Nephron progenitor cell (in vitro differentiated cells): ENCODE results near the gene ALG9.
A peak's percentile ranks its signal among the peaks of the same experiment; 100 is the strongest.

Experiments
- DNase-seq: peaks from one replicate; pipeline ENCODE4 v3.0.0; 2021
- H3K27ac Mint-ChIP-seq: 2 replicates; pipeline ENCODE4 v1.8.0; 2021; ENCODE audit warnings: mild to moderate bottlenecking, moderate library complexity, mixed read lengths
- H3K27me3 Mint-ChIP-seq: 2 replicates; pipeline ENCODE4 v1.8.0; 2021; ENCODE audit warnings: mild to moderate bottlenecking, low read depth, mixed read lengths; ENCODE audit not compliant: poor library complexity
- H3K36me3 Mint-ChIP-seq: 2 replicates; pipeline ENCODE4 v1.8.0; 2021; ENCODE audit warnings: low read depth, mixed read lengths
- H3K4me1 Mint-ChIP-seq: 2 replicates; pipeline ENCODE4 v1.8.0; 2021; ENCODE audit warnings: mixed read lengths
- H3K4me3 Mint-ChIP-seq: 2 replicates; pipeline ENCODE4 v1.8.0; 2021; ENCODE audit warnings: mild to moderate bottlenecking, moderate library complexity, mixed read lengths
- H3K9me3 Mint-ChIP-seq: 2 replicates; pipeline ENCODE4 v1.8.0; 2021; ENCODE audit warnings: mild to moderate bottlenecking, moderate library complexity, mixed read lengths
- TF ChIP-seq, protein P1 (sequence below): fragments of 200-600 bp; sonication (generic); IDR thresholded peaks from 2 replicates; pipeline ENCODE4 v1.5.0; 2021; ENCODE audit warnings: antibody characterized with exemption

The ALG9 gene

DNA sequence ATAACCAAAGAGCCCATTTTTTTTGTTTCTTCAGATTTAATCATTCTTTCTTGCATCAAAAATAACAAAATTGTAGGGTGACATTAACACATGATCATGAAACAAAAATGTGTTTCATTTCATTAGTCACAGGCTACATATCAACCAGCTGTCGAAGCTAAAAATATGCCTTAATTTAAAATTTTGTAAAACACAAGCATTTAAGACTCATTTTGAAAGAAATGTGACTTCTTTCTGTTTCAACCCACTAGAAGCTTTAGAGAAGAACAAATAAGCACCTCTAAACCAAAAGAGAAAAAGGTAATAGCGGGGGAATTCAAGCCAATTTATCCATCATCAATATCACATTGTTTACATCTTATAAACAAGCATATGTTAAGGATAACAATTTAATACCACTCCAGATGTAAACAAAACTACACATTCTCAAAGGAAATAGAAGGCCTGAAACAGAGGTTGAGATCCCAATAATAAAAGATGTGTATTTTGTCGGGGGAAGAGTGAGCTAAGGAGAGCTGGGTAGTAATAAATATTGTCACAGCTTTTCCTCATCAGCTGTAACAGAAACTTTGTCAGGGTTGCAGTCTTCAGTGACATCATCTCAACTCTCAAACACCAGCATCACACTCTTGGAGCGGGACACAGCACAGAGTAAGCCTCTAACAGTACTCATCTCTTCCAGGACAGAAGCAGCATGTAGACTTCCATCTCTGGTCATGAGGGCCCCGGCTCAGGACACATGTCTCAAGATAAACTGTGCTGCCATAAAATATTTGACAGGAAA lies 42.0 kb downstream of the ALG9 start:
- Mint-ChIP-seq H3K4me3 (no peak overlapping the region), H3K27ac (no peak overlapping the region), H3K36me3 (peaks cover 22% of the 10 kb centered on the region), H3K4me1 (peaks cover 4% of the 10 kb centered on the region), H3K9me3 (no peaks in the 10 kb centered on the region), H3K27me3 (no peaks in the 10 kb centered on the region)
- TF ChIP-seq, protein P1, sequence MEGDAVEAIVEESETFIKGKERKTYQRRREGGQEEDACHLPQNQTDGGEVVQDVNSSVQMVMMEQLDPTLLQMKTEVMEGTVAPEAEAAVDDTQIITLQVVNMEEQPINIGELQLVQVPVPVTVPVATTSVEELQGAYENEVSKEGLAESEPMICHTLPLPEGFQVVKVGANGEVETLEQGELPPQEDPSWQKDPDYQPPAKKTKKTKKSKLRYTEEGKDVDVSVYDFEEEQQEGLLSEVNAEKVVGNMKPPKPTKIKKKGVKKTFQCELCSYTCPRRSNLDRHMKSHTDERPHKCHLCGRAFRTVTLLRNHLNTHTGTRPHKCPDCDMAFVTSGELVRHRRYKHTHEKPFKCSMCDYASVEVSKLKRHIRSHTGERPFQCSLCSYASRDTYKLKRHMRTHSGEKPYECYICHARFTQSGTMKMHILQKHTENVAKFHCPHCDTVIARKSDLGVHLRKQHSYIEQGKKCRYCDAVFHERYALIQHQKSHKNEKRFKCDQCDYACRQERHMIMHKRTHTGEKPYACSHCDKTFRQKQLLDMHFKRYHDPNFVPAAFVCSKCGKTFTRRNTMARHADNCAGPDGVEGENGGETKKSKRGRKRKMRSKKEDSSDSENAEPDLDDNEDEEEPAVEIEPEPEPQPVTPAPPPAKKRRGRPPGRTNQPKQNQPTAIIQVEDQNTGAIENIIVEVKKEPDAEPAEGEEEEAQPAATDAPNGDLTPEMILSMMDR = no peak
- DNase-seq = no peak

DNA sequence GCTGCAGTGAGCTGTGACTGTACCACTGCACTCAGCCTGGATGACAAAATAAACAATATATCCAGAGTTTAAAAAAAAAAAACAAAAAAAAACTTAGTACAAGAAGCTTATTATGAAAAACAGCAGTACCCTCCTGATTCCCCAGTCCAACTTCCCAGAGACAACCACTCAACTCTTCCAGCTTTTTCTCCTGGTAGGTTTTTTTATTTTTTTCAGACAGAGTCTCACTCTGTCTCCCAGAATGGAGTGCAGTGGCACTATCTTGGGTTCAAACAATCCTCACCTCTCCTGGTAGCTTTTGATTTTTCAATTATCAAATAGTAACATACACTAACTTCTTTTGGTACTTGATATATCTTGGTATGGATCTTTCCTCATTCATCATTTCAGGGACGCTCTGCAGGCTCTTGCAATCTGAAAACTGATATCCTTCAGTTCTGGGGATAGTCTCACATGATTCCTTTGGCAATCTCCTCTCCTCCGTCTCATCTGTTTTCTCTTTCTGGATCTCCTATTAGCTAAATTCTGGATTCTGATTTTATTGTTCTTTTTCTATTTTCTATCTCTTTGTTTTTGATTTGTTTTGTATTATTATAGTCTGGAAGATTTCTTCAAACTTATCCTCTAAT lies 44.9 kb downstream of the ALG9 start:
- Mint-ChIP-seq H3K9me3 (no peaks in the 10 kb centered on the region), H3K36me3 (peaks cover 29% of the 10 kb centered on the region), H3K27me3 (no peaks in the 10 kb centered on the region), H3K27ac (peak overlapping the region; percentile 13), H3K4me1 (peaks cover 4% of the 10 kb centered on the region), H3K4me3 (no peak overlapping the region)
- DNase-seq = no peak
- TF ChIP-seq, protein P1 = no peak

DNA sequence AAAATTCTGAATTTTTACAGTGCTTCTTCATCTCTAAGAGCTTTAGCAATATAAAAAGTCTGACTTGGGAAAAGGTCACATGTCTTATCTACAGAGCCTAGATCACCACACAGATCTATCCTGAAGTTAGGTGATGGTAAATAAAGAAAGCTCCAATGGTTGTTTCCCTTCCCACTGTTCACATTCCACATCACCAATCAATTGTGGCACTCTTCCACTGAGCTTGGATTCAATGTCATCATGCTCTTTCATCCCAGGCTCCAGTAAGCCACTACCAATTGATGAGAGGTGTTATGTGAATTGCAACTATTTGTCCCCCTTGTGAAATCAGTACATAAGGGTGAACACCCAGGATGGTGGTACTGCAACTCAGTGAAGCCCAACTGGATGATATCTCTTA lies 47.8 kb downstream of the ALG9 start:
- TF ChIP-seq, protein P1 = no peak
- DNase-seq = no peak
- Mint-ChIP-seq H3K27me3 (no peaks in the 10 kb centered on the region), H3K36me3 (peaks cover 28% of the 10 kb centered on the region), H3K9me3 (no peaks in the 10 kb centered on the region), H3K4me1 (peaks cover 4% of the 10 kb centered on the region), H3K27ac (no peak overlapping the region), H3K4me3 (no peak overlapping the region)

DNA sequence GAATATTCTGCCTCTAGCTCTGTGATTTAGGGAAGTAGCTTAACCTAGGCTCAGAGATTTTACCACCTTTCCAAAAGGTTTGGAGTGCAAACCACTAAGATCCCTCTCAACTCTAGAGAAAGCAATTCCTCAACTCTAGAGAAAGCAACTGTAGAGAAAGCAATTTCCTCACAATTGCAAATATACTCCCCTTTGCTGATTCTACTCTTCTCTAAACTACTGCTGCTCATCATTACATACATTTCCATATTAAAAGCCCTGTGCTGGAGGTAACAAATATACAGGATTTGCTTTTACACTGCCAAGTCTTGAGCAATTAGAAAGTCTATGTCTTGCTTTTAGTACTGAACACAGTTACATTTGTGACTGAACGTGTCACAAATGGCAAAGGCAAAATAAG lies 48.2 kb downstream of the ALG9 start:
- H3K4me3 Mint-ChIP-seq = no peak overlapping the region
- H3K4me1 Mint-ChIP-seq = peaks cover 4% of the 10 kb centered on the region
- TF ChIP-seq, protein P1 = no peak
- no peaks in the 10 kb centered on the region for H3K9me3 Mint-ChIP-seq
- H3K36me3 Mint-ChIP-seq = peaks cover 28% of the 10 kb centered on the region
- H3K27me3 Mint-ChIP-seq = no peaks in the 10 kb centered on the region
- H3K27ac Mint-ChIP-seq = no peak overlapping the region
- DNase-seq = no peak

DNA sequence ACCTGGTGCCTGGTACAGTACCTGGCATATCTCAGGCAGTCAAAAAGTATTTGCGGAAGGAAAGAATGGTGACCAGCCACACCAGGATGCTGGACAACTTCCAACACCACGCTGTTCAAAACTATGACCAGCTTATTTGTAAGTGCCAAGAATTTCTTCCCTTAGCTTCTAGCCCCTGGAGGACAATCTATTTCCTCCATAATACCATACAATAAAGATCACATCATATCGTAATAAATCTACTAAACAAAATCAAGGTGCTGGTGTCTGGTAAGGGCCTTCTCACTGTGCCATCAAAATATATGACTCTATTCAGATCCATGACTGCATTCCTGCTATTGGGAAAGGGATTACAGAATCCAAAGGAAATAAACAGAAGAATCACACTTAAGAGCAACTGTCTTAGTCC lies 51.5 kb downstream of the ALG9 start:
- TF ChIP-seq, protein P1 = no peak
- H3K4me3 Mint-ChIP-seq = no peak overlapping the region
- no peaks in the 10 kb centered on the region for H3K27me3 Mint-ChIP-seq
- H3K4me1 Mint-ChIP-seq = no peaks in the 10 kb centered on the region
- peaks cover 26% of the 10 kb centered on the region for H3K36me3 Mint-ChIP-seq
- H3K9me3 Mint-ChIP-seq = no peaks in the 10 kb centered on the region
- no peak overlapping the region for H3K27ac Mint-ChIP-seq
- no peak for DNase-seq
